GM20431 (cell line): Measurements from ENCODE around the gene PRR33.

ENCODE experiments used
- in situ Hi-C: fragments of 300-500 bp; cut with MseI, MboI; formaldehyde crosslinking; loops from one replicate; pipeline ENCODE4 v1.15.0; 2020; ENCODE audit warnings: low sequenced_read_pairs; ENCODE audit not compliant: unreplicated experiment

The PRR33 gene

DNA sequence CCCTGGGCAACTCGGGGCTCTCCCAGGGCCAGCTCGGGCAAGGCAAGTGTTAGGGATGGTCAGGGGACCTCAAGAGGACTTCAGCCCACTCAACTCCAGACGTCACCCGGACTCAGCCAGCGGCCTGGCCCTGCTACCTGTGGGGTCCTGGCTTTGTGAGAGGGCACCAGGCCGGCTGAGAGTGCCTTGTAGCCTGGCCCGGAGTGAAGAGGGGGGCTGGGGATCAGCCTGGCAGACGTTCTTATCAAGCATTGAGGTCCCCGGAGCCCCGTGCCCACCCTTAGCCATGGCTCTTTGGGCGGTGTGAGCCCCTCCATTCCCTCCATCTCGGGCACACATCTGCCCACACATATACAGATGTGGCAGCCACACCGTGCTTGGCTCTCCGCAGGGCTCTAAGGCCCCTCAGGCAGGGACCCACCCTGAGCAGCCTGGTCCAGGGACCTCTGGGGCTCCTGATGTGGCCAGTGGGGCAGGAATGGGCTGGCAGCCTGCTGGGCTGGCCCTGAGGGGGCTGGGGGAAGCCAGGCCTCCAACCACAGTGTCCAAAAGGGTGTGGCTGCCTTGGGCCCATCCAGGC is 23.5 kb downstream of the PRR33 start:
- in situ Hi-C loops: no loop called here

GRCh38 chr11:1867381-1867780 is 24.3 kb downstream of the PRR33 start:
- in situ Hi-C loops: no loop called here

DNA sequence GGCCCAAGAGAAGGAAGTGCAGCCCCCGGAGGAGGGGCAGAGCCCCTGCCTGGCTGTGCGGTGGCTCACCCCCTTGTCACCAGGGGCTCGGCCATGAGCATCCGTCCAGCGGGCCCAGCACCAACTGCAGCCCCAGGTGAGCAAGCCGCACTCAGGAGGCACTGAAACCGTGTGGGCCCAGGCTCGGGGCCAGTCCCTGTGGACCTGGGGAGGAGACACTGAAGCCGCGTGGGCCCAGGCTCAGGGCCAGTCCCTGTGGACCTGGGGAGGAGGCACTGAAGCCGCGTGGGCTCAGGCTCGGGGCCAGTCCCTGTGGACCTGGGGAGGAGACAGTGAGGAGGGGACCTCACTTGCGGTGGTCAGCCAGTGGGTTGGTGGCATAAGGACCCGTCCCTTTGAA is 24.9 kb downstream of the PRR33 start:
- in situ Hi-C loops: no loop called here

- in situ Hi-C loops: no loop called here
Observed at GRCh38 chr11:1866226-1866625, 25.5 kb downstream of the PRR33 start.

GRCh38 chr11:1864831-1865665 is 26.6 kb downstream of the PRR33 start:
- in situ Hi-C loops: no loop called here

DNA sequence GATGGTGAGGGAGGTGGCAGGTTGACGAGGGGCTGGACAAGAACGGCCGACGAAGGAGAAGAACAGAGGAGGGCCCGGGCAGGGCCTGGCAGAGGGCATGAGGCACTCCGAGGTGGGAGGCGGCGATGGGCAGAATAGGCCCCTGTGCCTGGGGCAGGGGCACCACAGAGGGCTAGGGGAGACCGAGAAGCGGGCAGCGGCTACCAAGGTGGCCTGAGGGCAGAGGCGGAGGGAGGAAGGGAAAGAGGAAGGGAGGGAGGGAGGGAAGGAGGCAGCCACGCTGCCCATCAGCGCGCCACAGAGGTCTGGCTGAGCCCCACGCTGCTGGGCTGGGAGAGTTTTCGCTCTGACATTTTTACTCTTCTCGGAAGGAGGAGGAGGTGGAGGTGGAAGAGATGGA is 27.5 kb downstream of the PRR33 start:
- in situ Hi-C loops: no loop called here

DNA sequence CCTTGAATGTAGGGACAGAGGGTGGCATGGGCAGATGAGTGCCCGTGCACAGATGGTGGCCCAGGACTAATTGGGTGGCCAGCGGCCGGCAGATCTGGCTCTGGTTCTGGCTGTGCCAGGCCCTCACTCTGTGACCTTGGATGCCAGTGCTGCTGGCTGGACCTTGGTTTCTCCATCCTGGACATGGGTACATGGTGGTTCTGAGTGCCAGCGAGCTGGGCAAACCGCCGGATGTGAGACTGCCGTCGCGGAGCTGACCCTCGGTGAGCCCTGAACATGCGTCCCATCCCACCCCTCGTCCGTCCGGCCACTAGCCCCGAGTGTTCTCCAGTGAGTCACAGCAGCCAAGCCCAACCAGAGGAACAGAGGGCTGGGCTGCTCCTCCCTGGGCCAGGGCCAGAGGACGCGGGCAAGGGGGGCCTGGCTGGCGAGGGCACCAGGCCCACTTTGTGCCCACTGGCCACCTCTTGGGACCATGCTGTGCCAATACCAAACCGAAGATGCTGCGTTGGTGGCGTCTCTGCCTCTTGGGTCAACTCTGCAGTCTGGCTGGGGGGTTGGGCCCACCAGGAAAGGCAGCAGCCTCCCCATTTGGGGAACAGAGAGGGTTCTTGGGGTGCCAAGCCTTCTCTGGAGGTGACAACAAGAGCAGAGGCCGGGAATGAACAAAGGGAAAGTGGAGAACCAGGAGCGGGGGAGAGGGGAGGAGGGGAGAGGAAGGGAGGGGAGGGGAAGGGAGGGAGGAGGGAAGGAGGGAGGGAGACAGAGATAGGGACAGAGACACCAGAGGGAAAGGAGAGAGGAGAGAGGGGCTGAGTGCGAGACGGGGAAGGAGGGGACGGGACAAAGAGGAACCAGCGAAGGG is 28.1 kb downstream of the PRR33 start:
- in situ Hi-C loops: no loop called here

- in situ Hi-C loops: no loop called here
Observed at GRCh38 chr11:1862588-1863351, 28.9 kb downstream of the PRR33 start.

GRCh38 chr11:1861435-1862411 is 30.0 kb downstream of the PRR33 start:
- in situ Hi-C loops: no loop called here

GRCh38 chr11:1860108-1860507 is 31.6 kb downstream of the PRR33 start:
- in situ Hi-C loops: no loop called here

DNA sequence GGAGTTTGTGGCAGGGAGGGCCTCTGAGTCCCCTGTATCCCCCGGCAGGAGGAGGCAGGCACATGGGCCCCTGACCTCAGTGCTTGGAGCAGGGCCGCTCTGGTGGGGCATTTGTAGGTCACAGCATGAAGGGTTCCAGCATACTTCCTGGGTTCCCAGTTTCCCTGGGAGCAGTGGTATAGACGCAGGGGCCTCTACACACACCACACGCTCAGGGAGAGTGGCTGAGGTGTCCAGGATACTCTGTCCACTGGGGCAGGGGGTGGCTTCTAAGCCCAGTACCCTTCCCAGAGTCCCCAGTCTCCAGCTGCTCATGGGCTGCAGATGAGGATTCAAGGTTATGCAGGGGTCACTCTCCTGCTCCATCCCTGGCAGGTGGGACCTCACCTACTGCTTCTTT is 32.7 kb downstream of the PRR33 start:
- in situ Hi-C loops: no loop called here

GRCh38 chr11:1858576-1858975 is 33.1 kb downstream of the PRR33 start:
- in situ Hi-C loops: no loop called here

- in situ Hi-C loops: no loop called here
Observed at GRCh38 chr11:1858154-1858553, 33.5 kb downstream of the PRR33 start.

- in situ Hi-C loops: no loop called here
Observed at GRCh38 chr11:1857064-1857463, 34.6 kb downstream of the PRR33 start.

- in situ Hi-C loops: no loop called here
Observed at GRCh38 chr11:1856306-1857005, 35.2 kb downstream of the PRR33 start.

GRCh38 chr11:1855886-1856265 is 35.8 kb downstream of the PRR33 start:
- in situ Hi-C loops: no loop called here

DNA sequence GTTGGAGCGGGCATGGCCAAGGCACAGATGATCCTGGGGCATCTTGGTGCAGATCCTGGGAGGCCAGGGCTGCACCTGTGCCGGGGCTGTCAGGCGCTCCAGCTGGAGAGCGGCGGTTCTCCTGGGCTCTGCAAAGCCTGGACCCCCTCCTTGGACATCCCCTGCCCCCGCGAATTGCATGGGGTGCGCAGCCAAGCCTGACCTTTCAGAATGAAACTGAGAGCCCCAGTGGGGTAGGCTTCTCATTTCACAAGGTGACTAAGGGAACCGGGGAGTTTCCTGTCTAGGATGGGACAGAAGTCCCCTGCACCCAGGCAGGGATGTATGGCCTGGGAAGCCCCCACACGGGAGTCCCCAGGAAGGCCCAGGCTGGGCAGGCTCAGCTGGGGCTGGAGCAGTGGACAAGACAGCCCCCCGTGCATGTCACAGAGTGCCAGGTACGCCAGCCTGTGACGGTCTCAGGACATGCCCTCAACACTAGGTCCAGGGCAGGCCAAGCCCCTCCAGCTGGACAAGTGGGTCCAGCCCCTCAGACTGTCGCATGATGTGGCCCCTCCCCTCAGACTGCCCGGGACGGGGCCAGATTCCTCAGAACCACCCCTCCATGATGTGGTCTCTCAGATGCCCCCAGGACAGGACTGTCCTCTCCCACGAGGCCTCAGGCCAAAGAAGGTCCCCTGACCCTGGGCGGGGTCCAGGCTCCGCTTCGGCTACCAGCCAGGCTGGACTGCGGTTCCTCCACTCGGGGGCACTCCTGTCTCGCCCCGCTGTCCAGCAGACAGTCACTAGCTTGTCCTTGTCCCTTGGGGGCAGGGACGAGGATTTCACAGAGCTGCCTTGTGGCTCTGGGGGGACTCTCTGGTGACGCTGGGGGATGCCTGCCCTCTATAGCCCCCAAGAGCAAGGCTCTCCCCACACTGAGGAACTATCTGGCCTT is 36.5 kb downstream of the PRR33 start:
- in situ Hi-C loops: no loop called here
